NCI-H2227 (cell line): Measurements from ENCODE around the gene AP5Z1.
"Not testable (repeated sequence)": the region's sequence is repeated elsewhere in the genome, so short reads cannot be mapped to it uniquely, and the experiment has no call there.

Experiments used
- DNase-seq: peaks from one replicate; lab custom pipeline; 2025; ENCODE audit not compliant: unreplicated experiment; lab: John Stamatoyannopoulos, UW

The AP5Z1 gene

DNA sequence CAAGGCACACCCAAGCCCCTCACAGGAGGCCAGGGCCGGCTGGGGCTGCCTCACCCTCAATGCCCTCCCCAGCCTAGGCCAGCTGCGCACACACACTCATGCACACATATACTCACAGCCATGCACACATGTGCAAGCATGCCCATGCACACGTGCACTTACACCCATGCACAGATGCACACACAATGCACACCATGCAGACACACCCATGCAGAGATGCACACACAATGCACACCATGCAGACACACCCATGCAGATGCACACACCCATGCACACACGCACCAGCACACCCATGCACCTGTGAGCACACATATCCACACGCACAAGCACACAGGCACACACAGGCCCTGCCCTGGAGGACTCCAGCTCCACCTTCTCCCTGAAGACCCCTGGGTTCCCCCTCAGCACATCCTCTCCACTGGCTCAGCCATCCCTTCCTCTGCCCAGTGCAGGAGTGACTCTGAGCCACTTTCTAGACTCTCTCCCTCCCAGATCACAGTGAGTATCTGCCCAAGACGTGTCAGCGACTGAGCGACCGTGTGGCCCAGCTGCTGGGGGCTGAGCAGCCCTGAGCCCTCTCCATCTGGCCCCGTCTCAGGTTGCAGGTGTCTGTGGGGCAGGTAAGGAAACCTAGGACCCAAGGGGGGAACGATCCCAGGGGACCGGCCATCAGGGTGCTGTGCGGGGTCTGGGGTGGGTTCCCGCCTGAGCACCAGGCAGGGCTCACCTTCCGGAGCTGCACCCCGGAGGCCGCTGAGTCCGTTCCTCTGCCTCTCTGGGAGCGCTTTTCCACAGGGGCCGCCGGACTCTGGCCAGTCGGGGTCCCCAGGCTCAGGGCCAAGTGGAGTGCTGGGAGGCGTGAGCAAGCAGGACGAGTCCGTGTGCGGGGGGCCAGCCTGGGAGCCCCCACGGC lies 25.8 kb downstream of the AP5Z1 start:
- DNase-seq = no peak

DNA sequence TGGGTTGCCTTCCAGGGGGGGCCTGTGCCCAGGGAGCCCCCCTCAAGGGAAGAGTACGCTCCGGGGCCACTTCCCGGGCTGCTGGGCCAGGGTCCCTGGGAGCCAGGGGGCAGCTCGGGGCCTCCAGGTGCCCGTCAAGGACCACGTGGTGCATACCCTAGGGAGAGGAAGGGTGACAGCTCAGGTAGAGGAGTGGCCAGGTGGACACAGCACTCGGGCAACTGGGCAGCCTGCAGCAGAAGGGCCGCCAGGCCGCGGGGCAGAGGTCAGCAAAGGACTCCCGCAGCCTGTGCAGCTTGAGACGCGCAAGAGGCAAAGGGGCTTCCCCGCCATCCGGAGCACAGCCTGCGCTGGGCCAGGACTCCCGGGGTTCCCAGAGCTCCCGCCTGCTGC lies 26.4 kb downstream of the AP5Z1 start:
- no peak for DNase-seq

GRCh38 chr7:4802577-4802976 lies 27.2 kb downstream of the AP5Z1 start:
- DNase-seq = not testable (repeated sequence)

DNA sequence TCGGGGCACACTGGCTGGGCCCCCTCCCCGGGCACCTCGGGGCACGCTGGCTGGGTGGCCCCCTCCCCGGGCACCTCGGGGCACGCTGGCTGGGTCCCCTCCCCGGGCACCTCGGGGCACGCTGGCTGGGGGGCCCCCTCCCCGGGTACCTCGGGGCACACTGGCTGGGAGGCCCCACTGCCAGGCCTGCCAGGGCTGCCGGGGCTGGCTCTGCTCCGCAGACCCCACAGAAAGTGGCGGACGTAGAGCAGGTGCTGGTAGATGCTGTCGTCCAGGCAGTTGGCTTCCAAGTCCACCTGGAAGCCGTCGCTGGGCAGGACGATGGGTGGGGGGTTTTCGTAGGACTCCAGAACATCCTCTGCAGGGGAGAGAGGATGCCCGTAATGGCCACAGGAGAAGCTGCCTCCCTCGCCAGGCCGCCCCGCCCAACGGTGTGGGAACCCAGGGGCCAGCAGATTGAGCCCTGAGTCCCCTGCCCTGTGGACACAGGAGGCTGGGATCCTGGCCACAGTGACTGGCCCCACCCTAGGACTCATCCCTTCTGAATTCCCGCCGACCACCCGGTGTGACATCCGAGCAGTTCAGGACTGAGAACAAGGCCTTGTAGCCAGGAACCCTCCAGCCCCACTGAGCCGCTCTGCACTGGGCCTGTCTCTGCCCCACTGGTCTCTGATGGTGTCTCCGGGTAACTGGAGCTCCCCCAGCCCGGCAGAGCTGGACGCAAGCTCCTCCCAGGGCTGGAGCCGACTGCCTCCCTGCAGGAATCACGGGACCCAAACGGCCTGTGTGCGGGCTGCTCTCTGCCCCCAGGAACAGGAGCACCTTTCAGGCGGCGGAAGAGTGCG lies 28.2 kb downstream of the AP5Z1 start:
- no peak for DNase-seq

DNA sequence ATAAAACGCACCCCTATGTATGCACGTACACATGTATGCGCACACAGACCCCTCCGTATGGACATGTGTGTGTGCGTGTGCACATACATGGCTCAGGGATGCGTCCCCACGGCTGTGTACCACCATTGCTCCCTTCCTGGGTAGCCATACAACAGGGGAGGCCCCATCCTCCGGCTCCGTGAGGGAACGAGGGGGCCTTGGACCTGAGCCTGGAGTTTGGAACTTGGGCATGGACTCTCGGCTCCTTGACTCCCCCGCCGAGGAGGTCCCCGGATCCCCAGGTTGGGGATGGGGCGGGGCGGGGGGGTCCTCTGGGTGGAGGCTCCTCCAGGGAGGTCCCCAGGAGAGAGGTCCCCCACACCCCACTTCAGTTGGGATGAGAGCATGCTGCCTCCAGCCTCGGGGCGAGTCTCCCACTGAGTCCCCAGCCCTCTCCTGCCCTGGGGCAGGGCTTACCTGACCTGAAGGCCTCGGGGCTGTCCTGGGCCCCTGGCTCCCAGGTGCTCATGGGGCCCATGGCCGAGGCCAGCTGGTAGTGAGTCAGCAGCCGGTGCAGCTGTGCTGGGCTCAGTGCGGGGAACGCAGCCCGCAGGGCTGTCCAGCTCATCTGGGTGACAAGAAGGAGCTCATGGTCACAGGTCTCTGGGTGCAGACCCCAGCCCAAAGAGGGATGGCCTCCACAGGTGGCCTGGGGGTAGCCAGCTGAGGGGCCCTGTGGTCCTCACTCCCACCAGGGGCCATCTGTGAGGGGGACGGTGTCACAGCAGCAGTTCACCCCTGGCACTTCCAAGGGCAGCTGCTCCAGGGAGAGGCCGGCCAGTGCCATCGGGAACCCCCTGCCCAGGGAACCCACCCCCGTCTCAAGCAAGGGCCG lies 29.9 kb downstream of the AP5Z1 start:
- no peak for DNase-seq

- DNase-seq = no peak
Measured at GRCh38 chr7:4805984-4806300, 30.5 kb downstream of the AP5Z1 start.

DNA sequence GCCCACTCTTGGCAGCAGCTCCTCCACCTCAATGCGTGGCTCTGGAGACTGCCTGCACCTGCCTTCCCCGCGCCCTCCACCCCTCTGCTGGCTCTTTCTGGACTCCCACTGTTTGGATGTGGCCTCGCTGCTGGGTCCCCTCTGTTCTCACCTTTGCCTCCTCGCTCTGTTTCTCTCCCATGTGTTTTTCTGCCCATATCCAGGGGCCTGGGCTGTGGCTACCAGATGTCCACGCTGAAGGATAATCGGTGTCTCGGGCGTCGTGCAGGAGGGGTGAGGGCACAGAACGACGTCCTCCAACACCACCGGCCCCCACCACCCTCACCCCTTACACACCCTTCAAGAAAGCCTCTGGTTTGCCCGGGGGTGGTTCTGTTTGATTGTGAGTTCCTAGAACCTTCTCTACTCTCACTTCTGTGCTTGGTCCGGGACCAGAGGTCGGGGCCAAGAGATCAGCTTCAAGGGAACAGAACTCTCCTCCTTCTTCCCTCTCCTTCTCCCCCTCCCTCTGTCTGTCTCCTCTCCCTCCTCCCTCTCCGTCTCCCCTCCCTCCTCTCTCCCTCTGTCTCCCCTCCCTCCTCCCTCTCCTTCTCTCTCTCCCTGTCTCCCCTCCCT lies 31.7 kb downstream of the AP5Z1 start:
- no peak for DNase-seq

GRCh38 chr7:4807598-4808016 lies 32.2 kb downstream of the AP5Z1 start:
- no peak for DNase-seq

- DNase-seq = no peak
Measured at GRCh38 chr7:4808026-4808425, 32.6 kb downstream of the AP5Z1 start.

DNA sequence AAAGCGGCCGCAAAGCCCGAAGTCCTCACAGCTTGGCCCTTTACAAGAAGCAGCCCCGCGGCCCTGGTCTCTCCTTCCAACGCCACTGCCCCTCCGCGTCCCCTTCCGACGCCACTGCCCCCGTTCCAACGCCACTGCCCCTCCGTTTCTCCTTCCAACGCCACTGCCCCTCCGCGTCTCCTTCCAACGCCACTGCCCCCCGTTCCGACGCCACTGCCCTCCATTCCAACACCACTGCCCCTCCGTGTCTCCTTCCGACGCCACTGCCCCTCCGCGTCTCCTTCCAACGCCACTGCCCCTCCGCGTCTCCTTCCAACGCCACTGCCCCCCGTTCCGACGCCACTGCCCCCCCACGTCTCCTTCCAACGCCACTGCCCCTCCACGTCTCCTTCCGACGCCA lies 33.1 kb downstream of the AP5Z1 start:
- no peak for DNase-seq

GRCh38 chr7:4809091-4809591 lies 33.7 kb downstream of the AP5Z1 start:
- DNase-seq = no peak

- DNase-seq = no peak
Measured at GRCh38 chr7:4809666-4810065, 34.2 kb downstream of the AP5Z1 start.

DNA sequence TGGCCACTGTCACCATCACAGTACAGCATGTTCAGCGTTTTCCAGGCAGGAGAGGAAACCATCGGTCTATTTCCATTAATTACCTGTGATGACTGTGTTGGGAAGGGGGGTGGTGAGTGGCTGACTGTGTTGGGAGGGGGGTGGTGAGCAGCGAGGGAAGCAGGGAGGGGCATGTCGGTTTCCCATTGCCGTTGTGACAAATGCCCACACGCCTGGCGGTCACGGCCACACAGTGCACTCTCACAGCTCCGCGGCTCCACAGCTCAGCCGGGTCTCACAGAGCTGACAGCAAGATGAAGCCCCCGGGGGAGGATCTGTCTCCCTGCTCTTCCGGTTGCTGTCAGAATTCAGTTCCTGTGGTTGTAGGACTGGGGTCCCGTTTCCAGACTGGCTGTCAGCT lies 39.0 kb downstream of the AP5Z1 start:
- no peak for DNase-seq

GRCh38 chr7:4815121-4815520 lies 39.7 kb downstream of the AP5Z1 start:
- DNase-seq = no peak

GRCh38 chr7:4815609-4816418 lies 40.4 kb downstream of the AP5Z1 start:
- DNase-seq = no peak

GRCh38 chr7:4816419-4817080 lies 41.1 kb downstream of the AP5Z1 start:
- no peak for DNase-seq

- no peak for DNase-seq
Measured at GRCh38 chr7:4817178-4817901, 41.9 kb downstream of the AP5Z1 start.

- DNase-seq = no peak
Measured at GRCh38 chr7:4818000-4818794, 42.8 kb downstream of the AP5Z1 start.
